COLO829 (cell line): ENCODE data around the gene MRTO4.
A peak's percentile ranks its signal among the peaks of the same experiment; 100 is the strongest.
"Not testable (repeated sequence)": the region's sequence is repeated elsewhere in the genome, so short reads cannot be mapped to it uniquely, and the experiment has no call there.

Experiments used
- DNase-seq: peaks from one replicate; pipeline ENCODE4 v3.0.0; 2012; ENCODE audit warnings: low spot score

MRTO4 gene

GRCh38 chr1:19222979-19223824 is 28.4 kb upstream of the MRTO4 start:
- DNase-seq = no peak

- DNase-seq = no peak
Measured at GRCh38 chr1:19229229-19229628, 22.4 kb upstream of the MRTO4 start.

GRCh38 chr1:19229828-19230325 is 21.7 kb upstream of the MRTO4 start:
- no peak for DNase-seq

- not testable (repeated sequence) for DNase-seq
Measured at GRCh38 chr1:19231736-19232523, 19.7 kb upstream of the MRTO4 start.

- no peak for DNase-seq
Measured at GRCh38 chr1:19232524-19232846, 19.1 kb upstream of the MRTO4 start.

- no peak for DNase-seq
Measured at GRCh38 chr1:19234224-19234623, 17.4 kb upstream of the MRTO4 start.

GRCh38 chr1:19239876-19240275 is 11.7 kb upstream of the MRTO4 start:
- no peak for DNase-seq

- peak; percentile 88 for DNase-seq
Measured at GRCh38 chr1:19240673-19241538, 10.7 kb upstream of the MRTO4 start.

- DNase-seq = no peak
Measured at GRCh38 chr1:19250629-19251304, 838 bp upstream of the MRTO4 start.

GRCh38 chr1:19254416-19254815 is 2.8 kb downstream of the MRTO4 start:
- no peak for DNase-seq

GRCh38 chr1:19255288-19255687 is 3.7 kb downstream of the MRTO4 start:
- DNase-seq = no peak

- DNase-seq = not testable (repeated sequence)
Measured at GRCh38 chr1:19256301-19256700, 4.7 kb downstream of the MRTO4 start.

- DNase-seq = no peak
Measured at GRCh38 chr1:19257178-19257914, 5.7 kb downstream of the MRTO4 start.

- no peak for DNase-seq
Measured at GRCh38 chr1:19258353-19258752, 6.7 kb downstream of the MRTO4 start.

GRCh38 chr1:19260211-19261138 is 8.9 kb downstream of the MRTO4 start:
- no peak for DNase-seq

- DNase-seq = no peak
Measured at GRCh38 chr1:19262047-19262446, 10.4 kb downstream of the MRTO4 start.

- DNase-seq = no peak
Measured at GRCh38 chr1:19262744-19263143, 11.1 kb downstream of the MRTO4 start.

- DNase-seq = no peak
Measured at GRCh38 chr1:19268445-19268844, 16.8 kb downstream of the MRTO4 start.

- not testable (repeated sequence) for DNase-seq
Measured at GRCh38 chr1:19269427-19270342, 18.1 kb downstream of the MRTO4 start.
